ENCODE measurements around the gene TAS2R4.

Gene TAS2R4

DNA sequence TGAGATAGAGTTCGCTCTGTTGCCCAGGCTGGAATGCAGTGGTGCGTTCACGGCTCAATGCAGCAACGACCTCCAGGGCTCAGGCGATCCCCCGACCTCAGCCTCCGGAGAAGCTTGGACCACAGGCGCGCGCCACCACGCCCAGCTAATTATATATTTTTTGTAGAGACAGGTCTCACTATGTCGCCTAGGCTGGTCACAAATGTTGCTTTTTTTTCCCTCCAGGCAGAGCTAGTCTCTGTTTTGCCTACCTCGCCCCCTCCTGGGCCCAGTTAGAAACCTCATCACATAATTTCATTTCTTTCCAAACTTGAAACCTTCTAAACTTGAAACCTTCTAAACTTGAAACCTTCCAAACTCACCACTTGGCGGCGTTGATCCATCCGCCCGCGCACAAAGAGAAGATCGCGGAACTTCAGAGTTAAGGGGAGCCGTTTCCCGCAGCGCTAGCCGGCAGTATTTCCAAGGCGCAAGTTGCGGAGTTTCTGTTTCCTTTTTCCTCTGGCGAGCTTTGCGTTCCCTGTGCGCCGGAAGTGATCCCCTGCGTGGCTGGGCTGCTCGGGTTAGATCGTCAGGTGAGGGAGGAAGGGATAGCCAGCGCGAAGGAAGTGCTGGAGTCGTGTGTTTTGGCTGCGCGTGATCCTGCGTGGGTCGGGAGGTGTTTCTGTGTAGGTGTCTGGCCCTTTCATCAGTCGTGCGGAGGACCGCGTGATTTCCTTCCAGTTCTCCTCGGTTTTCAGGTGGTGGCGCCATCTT lies 38.5 kb upstream of the TAS2R4 start, which contains the start of gene SSBP1:
SSBP1 (plus strand) TSS at position 523 of the 756 bp plus-strand sequence. CDS start 809 bp downstream, outside the sequence.
- H3K27ac ChIP-seq (ENCODE audit: low read depth, low read length), result peak within 1 kb of the TSS; percentile 68
- H3K4me3 ChIP-seq (ENCODE audit: insufficient read depth, low read length, poor library complexity, severe bottlenecking), result peak within 1 kb of the TSS; percentile 85
- TF ChIP-seq, protein P1, sequence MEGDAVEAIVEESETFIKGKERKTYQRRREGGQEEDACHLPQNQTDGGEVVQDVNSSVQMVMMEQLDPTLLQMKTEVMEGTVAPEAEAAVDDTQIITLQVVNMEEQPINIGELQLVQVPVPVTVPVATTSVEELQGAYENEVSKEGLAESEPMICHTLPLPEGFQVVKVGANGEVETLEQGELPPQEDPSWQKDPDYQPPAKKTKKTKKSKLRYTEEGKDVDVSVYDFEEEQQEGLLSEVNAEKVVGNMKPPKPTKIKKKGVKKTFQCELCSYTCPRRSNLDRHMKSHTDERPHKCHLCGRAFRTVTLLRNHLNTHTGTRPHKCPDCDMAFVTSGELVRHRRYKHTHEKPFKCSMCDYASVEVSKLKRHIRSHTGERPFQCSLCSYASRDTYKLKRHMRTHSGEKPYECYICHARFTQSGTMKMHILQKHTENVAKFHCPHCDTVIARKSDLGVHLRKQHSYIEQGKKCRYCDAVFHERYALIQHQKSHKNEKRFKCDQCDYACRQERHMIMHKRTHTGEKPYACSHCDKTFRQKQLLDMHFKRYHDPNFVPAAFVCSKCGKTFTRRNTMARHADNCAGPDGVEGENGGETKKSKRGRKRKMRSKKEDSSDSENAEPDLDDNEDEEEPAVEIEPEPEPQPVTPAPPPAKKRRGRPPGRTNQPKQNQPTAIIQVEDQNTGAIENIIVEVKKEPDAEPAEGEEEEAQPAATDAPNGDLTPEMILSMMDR (IDR thresholded peaks at IDR 0.05; ENCODE audit: insufficient read depth, low read length, poor library complexity, severe bottlenecking), result peak; percentile 91
- TF ChIP-seq EZH2phosphoT487 (conservative IDR thresholded peaks at IDR 0.05; ENCODE audit: low read length), result no peak
- H3K9me2 ChIP-seq (replicated peaks; ENCODE audit: insufficient read depth, low read length), result no peaks in the 10 kb centered on the region
- no peaks in the 10 kb centered on the region for H3K9me3 ChIP-seq (ENCODE audit: insufficient read depth, low read length)
- no peaks in the 10 kb centered on the region for H3K27me3 ChIP-seq (ENCODE audit: low read length)
- peak within 1 kb of the TSS; percentile 89 for H3K4me2 ChIP-seq (ENCODE audit: low read depth, low read length, poor library complexity, severe bottlenecking)
- peaks cover 3% of the 10 kb centered on the region; the same call in 1 of the 2 replicates for H3F3A ChIP-seq (ENCODE audit: insufficient read depth)
- H4K20me1 ChIP-seq (ENCODE audit: low read depth, low read length), result 0 out of 2 replicates have a peak, but pooled peaks cover 4% of the 10 kb centered on the region
- peak within 1 kb of the TSS; percentile 89 for H2AFZ ChIP-seq (ENCODE audit: low read depth, low read length, severe bottlenecking)
- peaks cover 42% of the 10 kb centered on the region for H3K79me2 ChIP-seq (ENCODE audit: insufficient read depth, low read length)
- peaks cover 18% of the 10 kb centered on the region for H3K36me3 ChIP-seq (ENCODE audit: low read length)
- H3K9ac ChIP-seq (ENCODE audit: low read length), result peak within 1 kb of the TSS; percentile 74

DNA sequence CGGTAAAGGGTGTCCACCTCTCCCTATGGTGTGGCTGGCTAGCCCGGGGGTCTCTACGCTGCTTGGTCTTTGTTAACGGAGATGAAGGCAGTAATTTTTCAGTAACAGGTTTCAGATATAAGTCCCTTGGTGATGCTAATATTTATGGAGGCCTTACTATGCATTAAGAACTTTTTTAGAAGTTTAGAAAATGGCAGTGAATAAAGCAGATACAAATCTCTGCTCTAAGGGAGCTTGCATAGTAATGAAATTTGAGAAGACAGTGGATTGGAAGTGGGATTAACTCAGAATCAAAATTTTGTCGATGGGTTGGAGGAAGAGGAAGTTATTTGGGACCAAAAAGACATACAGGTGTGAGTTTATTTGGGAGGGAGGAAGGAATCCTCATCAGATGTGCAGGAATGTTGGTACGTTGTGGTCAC lies 37.9 kb upstream of the TAS2R4 start:
- H3K9me3 ChIP-seq (ENCODE audit: insufficient read depth, low read length), result no peaks in the 10 kb centered on the region
- H3K4me3 ChIP-seq (ENCODE audit: insufficient read depth, low read length, poor library complexity, severe bottlenecking), result peak overlapping the region; percentile 85
- H3K9me2 ChIP-seq (replicated peaks; ENCODE audit: insufficient read depth, low read length), result no peaks in the 10 kb centered on the region
- H4K20me1 ChIP-seq (ENCODE audit: low read depth, low read length), result 0 out of 2 replicates have a peak, but pooled peaks cover 4% of the 10 kb centered on the region
- peak overlapping the region; percentile 74 for H3K9ac ChIP-seq (ENCODE audit: low read length)
- peak overlapping the region; percentile 31 for H2AFZ ChIP-seq (ENCODE audit: low read depth, low read length, severe bottlenecking)
- H3F3A ChIP-seq (ENCODE audit: insufficient read depth), result peaks cover 3% of the 10 kb centered on the region; the same call in 1 of the 2 replicates
- H3K27me3 ChIP-seq (ENCODE audit: low read length), result no peaks in the 10 kb centered on the region
- peaks cover 24% of the 10 kb centered on the region for H3K36me3 ChIP-seq (ENCODE audit: low read length)
- TF ChIP-seq, protein P1 (IDR thresholded peaks at IDR 0.05; ENCODE audit: insufficient read depth, low read length, poor library complexity, severe bottlenecking), result no peak
- TF ChIP-seq EZH2phosphoT487 (conservative IDR thresholded peaks at IDR 0.05; ENCODE audit: low read length), result no peak
- H3K79me2 ChIP-seq (ENCODE audit: insufficient read depth, low read length), result peaks cover 46% of the 10 kb centered on the region
- peak overlapping the region; percentile 77 for H3K4me2 ChIP-seq (ENCODE audit: low read depth, low read length, poor library complexity, severe bottlenecking)
- H3K27ac ChIP-seq (ENCODE audit: low read depth, low read length), result peak overlapping the region; percentile 40

DNA sequence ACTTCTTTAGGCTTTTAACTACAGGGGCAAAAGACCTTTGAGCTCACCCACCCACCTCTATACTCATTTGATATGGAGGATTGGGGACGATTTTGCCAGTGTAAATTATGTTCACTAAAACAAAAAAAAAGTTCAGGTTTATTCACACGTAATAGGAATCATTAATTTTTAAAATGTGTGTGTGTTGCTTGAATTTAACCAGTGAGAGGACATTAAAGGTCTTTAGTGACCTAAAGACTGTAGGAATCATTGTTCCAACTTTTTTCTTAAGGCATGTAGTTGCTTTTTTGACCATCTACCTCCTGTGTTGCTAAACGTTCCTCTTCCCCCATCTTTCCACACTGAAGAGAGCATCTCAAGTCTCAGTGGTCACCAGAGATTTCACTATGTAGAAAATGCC lies 37.2 kb upstream of the TAS2R4 start:
- no peak overlapping the region for H2AFZ ChIP-seq (ENCODE audit: low read depth, low read length, severe bottlenecking)
- no peaks in the 10 kb centered on the region for H3K27me3 ChIP-seq (ENCODE audit: low read length)
- 0 out of 2 replicates have a peak, but pooled peaks cover 4% of the 10 kb centered on the region for H4K20me1 ChIP-seq (ENCODE audit: low read depth, low read length)
- no peaks in the 10 kb centered on the region for H3K9me2 ChIP-seq (replicated peaks; ENCODE audit: insufficient read depth, low read length)
- TF ChIP-seq, protein P1 (IDR thresholded peaks at IDR 0.05; ENCODE audit: insufficient read depth, low read length, poor library complexity, severe bottlenecking), result no peak
- TF ChIP-seq EZH2phosphoT487 (conservative IDR thresholded peaks at IDR 0.05; ENCODE audit: low read length), result no peak
- H3K4me3 ChIP-seq (ENCODE audit: insufficient read depth, low read length, poor library complexity, severe bottlenecking), result peak overlapping the region; percentile 85
- peaks cover 46% of the 10 kb centered on the region for H3K79me2 ChIP-seq (ENCODE audit: insufficient read depth, low read length)
- H3K4me2 ChIP-seq (ENCODE audit: low read depth, low read length, poor library complexity, severe bottlenecking), result peak overlapping the region; percentile 77
- peaks cover 30% of the 10 kb centered on the region for H3K36me3 ChIP-seq (ENCODE audit: low read length)
- peaks cover 3% of the 10 kb centered on the region; the same call in 1 of the 2 replicates for H3F3A ChIP-seq (ENCODE audit: insufficient read depth)
- H3K9me3 ChIP-seq (ENCODE audit: insufficient read depth, low read length), result no peaks in the 10 kb centered on the region
- H3K27ac ChIP-seq (ENCODE audit: low read depth, low read length), result no peak overlapping the region
- H3K9ac ChIP-seq (ENCODE audit: low read length), result peak overlapping the region; percentile 74
